ENCODE data around the gene DAZAP1. TPM values are rescaled to one million over a fixed set of nuclear protein-coding genes. Genes with fewer than 3 reads are reported as not detected.

DAZAP1 gene
- total RNA-seq, 2 donors from 2014 or later: 154 to 179 TPM

GRCh38 chr19:1422943-1423342 lies 15.6 kb downstream of the DAZAP1 start:
- peaks cover 84% of the 10 kb centered on the region for H3K36me3 ChIP-seq (ENCODE audit: control insufficient read depth, insufficient read depth, low read length)
- no peak for DNase-seq
- H3K4me1 Mint-ChIP-seq: no peaks in the 10 kb centered on the region
- no peak overlapping the region for H3K4me3 Mint-ChIP-seq
- no peaks in the 10 kb centered on the region for H3K27me3 ChIP-seq (ENCODE audit: control insufficient read depth, insufficient read depth, low read length, poor library complexity, severe bottlenecking)
- H3K4me1 ChIP-seq (ENCODE audit: control insufficient read depth, insufficient read depth, low read length): no peaks in the 10 kb centered on the region
- H3K9me3 ChIP-seq (ENCODE audit: control insufficient read depth, low read length): no peaks in the 10 kb centered on the region
- H3K27ac Mint-ChIP-seq: peak overlapping the region; percentile 69
- TF ChIP-seq, protein P1, sequence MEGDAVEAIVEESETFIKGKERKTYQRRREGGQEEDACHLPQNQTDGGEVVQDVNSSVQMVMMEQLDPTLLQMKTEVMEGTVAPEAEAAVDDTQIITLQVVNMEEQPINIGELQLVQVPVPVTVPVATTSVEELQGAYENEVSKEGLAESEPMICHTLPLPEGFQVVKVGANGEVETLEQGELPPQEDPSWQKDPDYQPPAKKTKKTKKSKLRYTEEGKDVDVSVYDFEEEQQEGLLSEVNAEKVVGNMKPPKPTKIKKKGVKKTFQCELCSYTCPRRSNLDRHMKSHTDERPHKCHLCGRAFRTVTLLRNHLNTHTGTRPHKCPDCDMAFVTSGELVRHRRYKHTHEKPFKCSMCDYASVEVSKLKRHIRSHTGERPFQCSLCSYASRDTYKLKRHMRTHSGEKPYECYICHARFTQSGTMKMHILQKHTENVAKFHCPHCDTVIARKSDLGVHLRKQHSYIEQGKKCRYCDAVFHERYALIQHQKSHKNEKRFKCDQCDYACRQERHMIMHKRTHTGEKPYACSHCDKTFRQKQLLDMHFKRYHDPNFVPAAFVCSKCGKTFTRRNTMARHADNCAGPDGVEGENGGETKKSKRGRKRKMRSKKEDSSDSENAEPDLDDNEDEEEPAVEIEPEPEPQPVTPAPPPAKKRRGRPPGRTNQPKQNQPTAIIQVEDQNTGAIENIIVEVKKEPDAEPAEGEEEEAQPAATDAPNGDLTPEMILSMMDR (conservative IDR thresholded peaks at IDR 0.05): peak; percentile 37
- no peak overlapping the region for H3K27ac ChIP-seq (ENCODE audit: low read depth, low read length)
- H3K27me3 Mint-ChIP-seq (ENCODE audit: insufficient read depth): no peaks in the 10 kb centered on the region
- peaks cover 53% of the 10 kb centered on the region for H3K36me3 Mint-ChIP-seq (ENCODE audit: low read depth)
- no peak overlapping the region for H3K9ac ChIP-seq (ENCODE audit: extremely low read depth, low read length, poor library complexity, severe bottlenecking)
- 93% methylated on average over 16 to 24 of the region's 24 CpGs for WGBS, 2 experiments (ENCODE audit: insufficient coverage in 1 of 2, insufficient read length in 1 of 2)
- H3K9me3 Mint-ChIP-seq: no peaks in the 10 kb centered on the region
- H3K4me3 ChIP-seq (ENCODE audit: low read length): no peak overlapping the region

DNA sequence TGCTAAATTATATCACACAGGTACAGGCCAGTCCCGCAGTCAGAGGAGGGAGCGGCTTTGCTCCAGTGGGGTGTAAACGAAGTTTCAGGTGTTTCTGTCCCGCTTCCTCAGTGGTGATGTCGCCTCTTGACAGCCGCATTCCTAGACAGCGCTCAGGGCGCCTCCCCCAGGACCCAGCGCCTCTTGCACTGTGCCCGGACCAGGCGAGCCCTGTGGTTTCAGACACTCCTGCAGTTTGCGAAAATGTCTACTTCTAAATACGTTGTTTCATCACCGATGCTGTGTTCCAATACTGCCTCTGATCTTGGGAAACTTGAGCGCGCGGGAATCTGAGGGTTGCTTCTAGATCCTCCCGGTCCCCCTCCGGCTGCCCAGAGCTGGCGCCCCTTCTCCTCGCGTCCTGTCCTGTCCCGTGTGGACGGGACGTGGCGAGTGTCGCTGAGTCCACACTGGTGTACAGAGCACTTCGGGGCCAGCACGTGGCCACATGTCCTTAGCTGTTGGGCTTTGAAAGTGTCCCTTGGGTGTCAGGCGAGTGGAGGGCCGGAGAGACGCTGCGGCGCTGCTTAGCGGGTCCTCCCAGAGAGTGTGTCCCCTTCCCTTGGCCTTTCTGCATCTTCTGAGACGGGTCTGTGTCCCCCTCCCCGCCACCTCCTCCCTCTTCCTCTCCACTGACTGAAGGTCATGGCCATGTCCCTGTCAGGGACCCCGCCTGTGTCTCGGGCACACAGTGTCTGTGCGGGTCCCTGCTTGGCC lies 16.2 kb downstream of the DAZAP1 start:
- Mint-ChIP-seq H3K36me3 (ENCODE audit: low read depth) (peaks cover 53% of the 10 kb centered on the region), H3K27ac (peak overlapping the region; percentile 69)
- peaks cover 84% of the 10 kb centered on the region for H3K36me3 ChIP-seq (ENCODE audit: control insufficient read depth, insufficient read depth, low read length)

DNA sequence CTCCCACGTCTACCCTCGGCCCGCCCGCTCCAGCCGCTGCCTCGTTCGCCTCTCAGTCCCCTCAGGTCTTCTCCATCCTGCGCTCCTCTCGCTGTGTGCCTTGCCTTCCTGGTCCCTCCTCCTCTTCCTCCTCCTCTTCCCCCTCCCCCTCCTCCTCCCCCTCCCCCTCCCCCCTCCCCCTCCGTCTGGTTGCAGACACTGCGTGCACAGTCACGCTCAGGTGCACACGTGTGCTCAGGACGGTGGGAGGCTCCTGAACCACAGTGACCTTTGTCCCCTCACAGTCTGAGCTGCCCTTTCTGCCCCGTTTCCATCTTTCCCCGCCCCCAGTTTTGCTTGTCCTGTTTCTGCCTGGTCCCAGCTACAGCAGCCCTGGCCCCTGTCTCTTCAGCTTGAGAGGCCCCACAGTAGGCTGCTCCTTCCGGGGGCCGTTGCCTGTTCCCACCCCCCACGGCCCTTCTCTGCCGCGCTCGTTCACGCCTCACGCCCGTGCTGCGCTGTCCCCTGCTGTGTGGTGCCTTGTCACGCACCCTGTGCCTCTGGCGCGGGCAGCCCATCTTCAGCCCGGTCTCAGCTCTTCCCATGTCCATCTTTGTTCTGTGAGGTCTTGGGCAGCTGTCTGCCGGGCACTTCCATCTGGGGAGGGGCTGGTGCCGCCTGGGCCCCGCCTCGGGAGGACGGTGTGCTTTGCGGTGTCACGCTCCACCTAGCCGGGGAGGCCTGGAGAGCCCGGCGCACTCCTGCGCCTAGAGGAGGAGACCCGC lies 17.0 kb downstream of the DAZAP1 start:
- Histone ChIP-seq H3K9me3 (ENCODE audit: control insufficient read depth, low read length) (no peaks in the 10 kb centered on the region), H3K27me3 (ENCODE audit: control insufficient read depth, insufficient read depth, low read length, poor library complexity, severe bottlenecking) (no peaks in the 10 kb centered on the region), H3K9ac (ENCODE audit: extremely low read depth, low read length, poor library complexity, severe bottlenecking) (no peak overlapping the region), H3K4me1 (ENCODE audit: control insufficient read depth, insufficient read depth, low read length) (no peaks in the 10 kb centered on the region), H3K36me3 (ENCODE audit: control insufficient read depth, insufficient read depth, low read length) (peaks cover 79% of the 10 kb centered on the region), H3K4me3 (ENCODE audit: low read length) (no peak overlapping the region), H3K27ac (ENCODE audit: low read depth, low read length) (peak overlapping the region; percentile 63)
- H3K9me3 Mint-ChIP-seq: no peaks in the 10 kb centered on the region
- peaks cover 47% of the 10 kb centered on the region for H3K36me3 Mint-ChIP-seq (ENCODE audit: low read depth)
- no peak overlapping the region for H3K27ac Mint-ChIP-seq
- H3K4me1 Mint-ChIP-seq: no peaks in the 10 kb centered on the region
- TF ChIP-seq, protein P1 (conservative IDR thresholded peaks at IDR 0.05): no peak
- H3K4me3 Mint-ChIP-seq: no peak overlapping the region
- 91 to 94% methylated on average over 18 to 39 of the region's 42 CpGs for WGBS, 2 experiments (ENCODE audit: insufficient coverage in 1 of 2, insufficient read length in 1 of 2)
- no peak for DNase-seq
- no peaks in the 10 kb centered on the region for H3K27me3 Mint-ChIP-seq (ENCODE audit: insufficient read depth)

More for the DNA sequence above, 16.2 kb downstream of the DAZAP1 start:
- Mint-ChIP-seq H3K9me3 (no peaks in the 10 kb centered on the region), H3K4me1 (no peaks in the 10 kb centered on the region), H3K4me3 (no peak overlapping the region), H3K27me3 (ENCODE audit: insufficient read depth) (no peaks in the 10 kb centered on the region)
- Histone ChIP-seq H3K9me3 (ENCODE audit: control insufficient read depth, low read length) (no peaks in the 10 kb centered on the region), H3K27ac (ENCODE audit: low read depth, low read length) (peak overlapping the region; percentile 44), H3K9ac (ENCODE audit: extremely low read depth, low read length, poor library complexity, severe bottlenecking) (no peak overlapping the region), H3K27me3 (ENCODE audit: control insufficient read depth, insufficient read depth, low read length, poor library complexity, severe bottlenecking) (no peaks in the 10 kb centered on the region), H3K4me1 (ENCODE audit: control insufficient read depth, insufficient read depth, low read length) (no peaks in the 10 kb centered on the region), H3K4me3 (ENCODE audit: low read length) (no peak overlapping the region)
- TF ChIP-seq, protein P1 (conservative IDR thresholded peaks at IDR 0.05): no peak
- WGBS, 2 experiments (ENCODE audit: insufficient coverage in 1 of 2, insufficient read length in 1 of 2): 92 to 97% methylated on average over 39 to 40 of the region's 40 CpGs
- DNase-seq: no peak

Data from endodermal cell (in vitro differentiated cells).